HG03175 (cell line): ENCODE data around the gene CGRRF1.

Experiments
- ATAC-seq: cut with Tn5 transposase; IDR thresholded peaks from one replicate; pipeline ENCODE4 v1.9.1; 2021; ENCODE audit warnings: mild to moderate bottlenecking, moderate library complexity; ENCODE audit not compliant: unreplicated experiment

The CGRRF1 gene

DNA sequence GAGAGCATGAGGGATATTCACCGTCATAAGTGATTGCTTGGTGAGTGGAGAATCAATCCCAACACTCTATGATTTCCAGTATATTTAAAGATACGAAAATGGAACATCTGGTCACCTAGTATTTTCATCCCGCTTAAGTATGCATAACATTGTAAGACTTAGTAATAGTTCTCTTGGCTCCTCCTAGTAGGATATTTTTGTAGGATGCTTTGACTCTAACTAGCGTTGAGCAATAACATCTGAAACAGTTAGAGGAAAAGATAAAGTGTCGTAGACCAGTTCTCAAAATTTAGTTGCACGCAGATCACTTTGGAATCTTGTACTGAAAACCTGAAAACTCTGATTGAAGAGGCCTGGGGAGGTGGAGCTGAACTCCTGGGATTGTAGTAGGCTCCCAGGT, 64.8 kb downstream of the CGRRF1 start:
- no peak for ATAC-seq

DNA sequence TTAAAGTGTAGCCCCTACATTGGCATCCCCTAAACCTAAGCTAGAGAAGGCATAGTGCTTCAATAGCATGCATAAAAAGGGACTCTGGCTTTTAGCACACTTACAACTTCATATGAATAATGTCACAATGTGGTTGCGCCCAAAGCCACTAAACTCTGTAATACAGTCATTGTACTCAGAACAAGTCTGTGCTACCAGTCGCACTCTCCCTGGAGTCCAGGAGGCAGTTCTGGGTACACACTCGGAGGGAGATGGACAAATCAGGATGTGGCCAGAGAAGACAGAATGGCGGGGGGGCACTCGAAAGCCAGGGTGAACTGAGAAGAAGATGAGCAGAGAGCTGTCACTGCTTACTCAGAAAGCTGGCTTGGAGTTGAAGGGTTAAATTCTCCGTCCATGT, 67.8 kb downstream of the CGRRF1 start:
- no peak for ATAC-seq

DNA sequence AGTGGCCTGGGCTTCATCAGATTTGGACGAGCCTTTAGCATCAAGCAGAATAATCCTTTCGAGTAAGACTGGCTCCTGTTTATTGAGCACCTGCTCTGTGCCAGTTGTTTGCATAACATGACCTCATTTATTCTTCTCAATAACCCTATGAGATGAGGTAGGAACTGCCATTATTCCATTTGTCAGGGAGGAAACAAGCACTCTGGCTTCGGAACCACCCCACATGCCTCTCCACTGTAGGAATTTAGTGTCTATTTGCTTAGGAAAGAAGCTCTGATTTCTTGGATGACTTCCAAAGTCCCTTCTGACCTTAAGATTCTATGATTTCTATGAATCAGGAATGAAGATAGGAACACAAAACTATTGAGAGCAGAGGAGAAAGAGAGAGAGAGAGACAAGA, 68.3 kb downstream of the CGRRF1 start:
- no peak for ATAC-seq

DNA sequence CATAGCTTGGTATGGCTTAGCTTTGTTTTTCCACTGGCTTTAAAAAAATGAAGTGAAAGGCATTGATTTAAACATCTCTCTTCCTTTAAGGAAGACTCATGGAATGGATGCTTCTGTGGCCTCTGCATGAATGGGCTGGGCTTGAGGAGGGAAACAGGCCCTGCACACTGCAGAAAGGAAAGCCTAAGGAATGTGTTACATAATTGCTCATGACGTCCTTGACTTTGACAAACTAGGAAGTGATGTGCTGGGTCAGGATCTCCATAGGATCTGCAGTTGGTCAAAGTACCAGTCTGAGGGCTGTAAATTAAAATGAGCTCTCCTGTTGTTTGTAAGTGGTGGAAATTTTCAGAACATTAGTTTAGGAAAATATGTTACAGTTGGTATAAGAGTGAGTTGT, 69.9 kb downstream of the CGRRF1 start:
- ATAC-seq = no peak

DNA sequence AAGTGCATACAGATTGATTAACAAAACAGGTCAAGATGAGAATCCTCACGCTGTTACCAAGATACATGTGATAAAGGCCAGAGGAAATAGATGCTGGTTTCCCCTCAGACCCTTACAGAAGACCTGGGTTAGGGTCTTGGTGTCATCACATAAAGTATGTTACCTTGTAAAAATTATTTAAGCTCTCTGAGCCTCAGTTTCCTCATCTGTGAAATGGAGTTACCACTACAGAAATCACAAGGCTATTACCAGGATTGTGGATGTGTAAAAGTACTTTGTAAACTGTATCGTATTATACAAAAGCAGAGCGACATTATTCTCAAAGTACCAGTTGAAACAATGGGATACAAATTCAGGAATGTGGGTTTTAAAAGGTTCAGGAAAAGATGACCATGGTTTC, 71.2 kb downstream of the CGRRF1 start:
- ATAC-seq = no peak

DNA sequence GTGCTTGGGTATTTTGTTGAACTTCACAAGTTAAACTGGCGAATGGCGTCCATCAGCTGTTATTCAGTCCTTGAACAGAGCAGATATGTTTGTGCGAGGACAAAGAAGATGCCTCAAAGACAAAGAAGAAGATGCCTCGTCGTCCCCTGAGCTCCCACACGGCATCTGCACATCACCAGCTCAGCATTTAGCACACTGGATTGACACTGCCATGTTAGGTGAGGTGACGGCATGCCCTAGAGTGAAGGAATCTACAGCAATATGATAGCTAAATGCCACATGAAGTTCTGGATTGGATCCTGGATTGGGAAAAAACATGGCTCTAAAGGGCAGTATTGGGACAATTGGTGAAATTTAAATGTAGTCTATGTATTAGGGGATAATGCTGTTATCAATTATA, 72.6 kb downstream of the CGRRF1 start:
- ATAC-seq = no peak

DNA sequence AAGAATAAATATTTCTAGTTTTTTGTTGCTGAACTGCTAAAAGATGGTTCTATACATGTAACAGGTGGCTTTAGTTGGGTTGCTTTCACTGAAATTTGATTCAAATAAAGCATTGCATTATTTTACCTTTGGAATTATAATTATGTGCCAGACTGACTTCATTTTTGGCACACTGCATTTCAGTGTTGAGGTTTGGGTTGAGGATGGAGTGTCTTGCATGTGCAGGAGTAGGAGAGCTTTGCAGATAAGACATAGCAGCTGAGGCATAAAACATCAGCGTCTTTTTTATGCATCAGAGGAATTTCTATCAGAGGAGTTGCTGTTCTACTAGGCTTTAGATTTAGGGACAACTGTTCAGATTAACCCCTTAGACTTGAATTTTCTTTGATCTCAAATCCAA, 74.4 kb downstream of the CGRRF1 start:
- ATAC-seq = no peak

DNA sequence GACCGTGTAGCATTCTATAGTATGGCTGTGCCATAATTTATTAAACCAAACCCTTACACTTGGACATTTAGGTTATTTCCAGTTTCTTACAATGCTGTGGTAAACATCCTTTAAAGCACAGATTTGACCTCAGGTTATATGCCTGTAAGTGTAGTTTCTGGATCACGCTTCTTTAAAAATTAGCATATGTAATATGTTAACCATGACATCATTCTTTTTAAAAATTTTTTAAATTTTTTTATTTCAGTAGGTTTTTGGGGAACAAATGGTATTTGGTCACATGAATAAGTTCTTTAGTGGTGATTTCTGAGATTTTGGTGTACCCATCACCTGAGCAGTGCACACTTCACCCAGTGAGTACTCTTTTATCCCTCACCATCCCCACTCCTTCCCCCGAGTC, 75.5 kb downstream of the CGRRF1 start:
- ATAC-seq = no peak
